Body of pancreas (tissue), 4 donors: Measurements from ENCODE around the gene F12.

ENCODE experiments used
- POLR2A ChIP-seq, 3 donors: fragments of 450-650 bp; IDR thresholded peaks; one replicate each; pipeline ENCODE4 v1.6.1; 2016; ENCODE audit warnings: antibody characterized with exemption in 3 of 3, mild to moderate bottlenecking in 2 of 3
- TF ChIP-seq, protein P1 (sequence below), 7 experiments: fragments of 450-650 bp in 4 of 7; fragments of 200-600 bp in 3 of 7; sonication (generic) in 3 of 7; IDR thresholded peaks; one replicate each; pipeline ENCODE4 v1.5.1; 2016 to 2019; ENCODE audit warnings: antibody characterized with exemption in 7 of 7

DNA sequence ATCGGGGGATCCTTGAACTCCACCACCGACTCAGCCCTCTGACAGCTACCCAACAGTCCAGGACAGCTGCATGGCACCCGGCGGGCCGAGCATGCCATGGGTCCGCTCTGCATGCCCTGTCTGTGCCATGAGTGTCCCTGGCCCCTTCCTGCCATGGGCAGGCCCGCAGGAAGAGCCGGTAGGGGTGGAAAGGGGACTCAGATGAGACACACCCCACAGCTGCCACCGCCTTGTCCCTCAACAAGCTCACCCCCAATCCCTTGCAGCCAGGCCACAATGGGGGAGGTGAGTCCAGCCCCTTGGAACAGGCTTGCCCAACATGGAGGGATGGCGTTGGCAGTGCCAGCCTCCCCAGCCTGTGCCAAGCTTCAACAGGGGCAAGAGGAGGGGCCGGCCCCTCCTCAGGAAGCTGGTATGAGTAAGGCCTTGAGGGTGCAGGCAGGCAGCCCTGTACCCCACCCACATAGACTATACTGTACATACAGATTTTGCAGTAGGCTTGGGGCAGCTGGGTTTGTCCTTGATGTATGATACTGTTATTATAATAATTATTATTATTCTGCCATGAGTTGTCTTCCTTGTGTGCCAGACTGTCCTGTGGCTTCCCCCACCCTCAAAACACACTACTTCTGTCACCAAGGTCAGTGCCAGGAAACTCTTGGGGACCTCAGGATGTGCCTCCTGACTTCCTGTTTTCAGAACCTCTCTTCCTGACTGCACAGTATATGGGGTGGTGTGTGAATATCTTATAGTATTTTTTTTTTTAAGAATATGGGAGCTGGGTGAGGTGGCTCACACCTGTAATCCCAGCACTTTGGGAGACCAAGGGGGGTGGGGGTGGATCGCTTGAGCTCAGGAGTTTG is 37.1 kb downstream of the F12 start:
- TF ChIP-seq, protein P1, sequence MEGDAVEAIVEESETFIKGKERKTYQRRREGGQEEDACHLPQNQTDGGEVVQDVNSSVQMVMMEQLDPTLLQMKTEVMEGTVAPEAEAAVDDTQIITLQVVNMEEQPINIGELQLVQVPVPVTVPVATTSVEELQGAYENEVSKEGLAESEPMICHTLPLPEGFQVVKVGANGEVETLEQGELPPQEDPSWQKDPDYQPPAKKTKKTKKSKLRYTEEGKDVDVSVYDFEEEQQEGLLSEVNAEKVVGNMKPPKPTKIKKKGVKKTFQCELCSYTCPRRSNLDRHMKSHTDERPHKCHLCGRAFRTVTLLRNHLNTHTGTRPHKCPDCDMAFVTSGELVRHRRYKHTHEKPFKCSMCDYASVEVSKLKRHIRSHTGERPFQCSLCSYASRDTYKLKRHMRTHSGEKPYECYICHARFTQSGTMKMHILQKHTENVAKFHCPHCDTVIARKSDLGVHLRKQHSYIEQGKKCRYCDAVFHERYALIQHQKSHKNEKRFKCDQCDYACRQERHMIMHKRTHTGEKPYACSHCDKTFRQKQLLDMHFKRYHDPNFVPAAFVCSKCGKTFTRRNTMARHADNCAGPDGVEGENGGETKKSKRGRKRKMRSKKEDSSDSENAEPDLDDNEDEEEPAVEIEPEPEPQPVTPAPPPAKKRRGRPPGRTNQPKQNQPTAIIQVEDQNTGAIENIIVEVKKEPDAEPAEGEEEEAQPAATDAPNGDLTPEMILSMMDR (IDR thresholded peaks at IDR 0.05), result no peak
- TF ChIP-seq POLR2A (IDR thresholded peaks at IDR 0.05), result no peak
